ENCODE measurements around the gene POU2F1.
"Not testable (repeated sequence)": the region's sequence is repeated elsewhere in the genome, so short reads cannot be mapped to it uniquely, and the experiment has no call there.

POU2F1 gene

DNA sequence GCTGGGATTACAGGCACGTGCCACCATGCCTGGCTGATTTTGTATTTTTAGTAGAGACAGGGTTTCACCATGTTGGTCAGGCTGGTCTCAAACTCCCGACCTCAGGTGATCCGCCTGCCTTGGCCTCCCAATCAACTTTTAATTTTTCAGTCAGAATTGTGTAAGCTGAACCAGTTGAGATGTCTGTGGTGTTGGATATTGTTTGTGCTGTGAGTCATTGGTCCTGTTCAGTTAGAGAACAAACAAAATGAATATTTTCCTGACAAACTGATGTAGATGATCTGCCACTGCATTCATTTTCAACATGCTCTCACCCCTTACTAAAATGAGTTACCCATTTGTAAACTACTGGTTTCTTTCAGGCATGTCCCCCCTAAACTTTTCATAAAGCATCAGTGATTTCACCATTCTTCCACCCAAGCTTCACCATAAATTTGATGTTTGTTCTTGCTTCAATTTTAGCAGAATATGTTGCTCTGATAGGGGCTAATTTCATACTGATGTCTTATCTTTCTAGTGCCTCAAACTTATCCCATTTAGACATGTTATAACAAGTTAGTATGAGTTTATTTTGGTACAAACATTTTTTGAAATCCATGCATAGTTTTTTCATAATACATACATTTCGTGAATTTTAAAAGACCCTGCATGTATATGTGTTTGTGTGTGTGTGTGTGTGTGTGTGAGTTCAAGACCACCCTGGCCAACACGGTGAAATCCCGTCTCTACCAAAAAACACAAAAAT, 15.2 kb upstream of the POU2F1 start:
- not testable (repeated sequence) for DNase-seq (ENCODE audit: low spot score)

DNA sequence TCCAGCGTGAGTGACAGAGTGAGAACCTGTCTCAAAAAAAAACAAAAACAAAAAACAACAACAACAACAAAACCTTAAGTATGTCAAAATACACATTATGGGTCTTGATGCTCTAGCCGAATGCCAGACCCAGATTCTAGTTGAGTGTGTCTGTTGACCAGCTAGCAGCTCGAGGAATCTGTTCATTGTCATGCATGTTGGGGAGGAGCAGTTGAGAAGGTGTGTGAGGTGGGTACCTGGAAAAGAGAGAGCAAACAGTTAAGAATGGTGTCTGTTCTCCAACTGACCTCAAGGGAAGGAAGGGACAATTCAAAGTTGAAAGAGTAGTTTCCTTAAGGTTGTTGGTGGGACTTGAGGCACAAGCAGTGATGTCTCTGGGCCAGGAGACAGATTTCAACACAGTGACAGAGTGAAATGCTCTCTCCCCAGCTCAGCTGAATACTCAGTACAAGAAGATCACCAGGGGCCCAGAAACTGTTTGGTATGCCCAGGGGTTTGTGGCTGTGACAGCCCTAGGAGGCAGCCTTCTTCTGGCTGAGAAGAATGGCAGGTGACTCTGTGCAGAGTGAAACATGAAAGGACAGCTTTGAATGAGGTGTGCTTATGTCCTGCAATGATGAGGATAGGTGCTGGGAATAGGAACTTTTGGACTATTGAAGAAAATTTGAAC, 14.4 kb upstream of the POU2F1 start:
- DNase-seq (ENCODE audit: low spot score): no peak

DNA sequence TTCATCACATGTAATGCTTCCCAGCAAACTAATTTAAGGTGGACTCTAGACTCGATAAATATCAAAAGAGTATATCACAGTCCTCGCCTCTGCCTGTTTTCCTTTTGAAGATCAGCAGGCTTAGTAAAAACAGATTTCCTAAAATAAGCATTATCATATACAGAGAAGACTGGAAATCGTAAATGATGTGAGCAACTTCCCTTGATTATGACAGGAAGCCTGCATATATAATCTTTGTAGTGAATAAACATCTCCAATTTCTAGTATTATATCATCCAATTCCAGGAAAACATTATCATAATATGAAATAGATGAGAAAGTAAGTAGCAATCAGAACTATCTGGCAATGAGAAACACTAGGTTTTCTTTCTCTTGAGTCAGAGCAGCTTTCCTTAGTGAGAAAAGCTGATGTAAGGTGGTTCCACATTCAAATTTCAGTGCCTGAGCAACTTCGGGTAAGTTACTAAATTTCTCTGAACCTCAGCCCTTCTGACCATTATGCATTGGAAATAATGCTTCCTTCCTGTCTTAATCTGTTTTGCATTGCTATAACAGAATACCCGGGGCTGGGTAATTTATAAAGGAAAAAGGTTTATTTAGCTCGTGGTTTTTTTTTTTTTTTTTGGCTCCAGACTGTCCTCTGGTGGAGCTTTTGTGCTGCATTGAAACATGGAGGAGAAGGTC, 12.6 kb upstream of the POU2F1 start:
- DNase-seq (ENCODE audit: low spot score): no peak

DNA sequence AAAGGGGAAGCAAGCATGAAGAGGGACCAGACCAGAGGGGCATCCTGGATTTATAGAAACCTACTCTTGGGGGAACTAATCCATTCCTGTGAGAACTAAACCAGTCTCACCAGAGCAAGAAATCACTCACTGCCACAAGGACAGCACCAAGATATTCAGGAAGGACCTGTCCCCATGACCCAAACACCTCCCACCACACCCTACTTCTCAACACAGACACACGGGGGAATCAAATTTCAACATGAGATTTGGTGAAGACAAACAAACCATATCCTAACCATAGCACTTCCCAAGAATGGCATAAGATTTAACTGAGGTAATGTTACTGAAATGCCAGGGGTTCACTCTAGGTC, 12.1 kb upstream of the POU2F1 start:
- DNase-seq (ENCODE audit: low spot score): no peak

DNA sequence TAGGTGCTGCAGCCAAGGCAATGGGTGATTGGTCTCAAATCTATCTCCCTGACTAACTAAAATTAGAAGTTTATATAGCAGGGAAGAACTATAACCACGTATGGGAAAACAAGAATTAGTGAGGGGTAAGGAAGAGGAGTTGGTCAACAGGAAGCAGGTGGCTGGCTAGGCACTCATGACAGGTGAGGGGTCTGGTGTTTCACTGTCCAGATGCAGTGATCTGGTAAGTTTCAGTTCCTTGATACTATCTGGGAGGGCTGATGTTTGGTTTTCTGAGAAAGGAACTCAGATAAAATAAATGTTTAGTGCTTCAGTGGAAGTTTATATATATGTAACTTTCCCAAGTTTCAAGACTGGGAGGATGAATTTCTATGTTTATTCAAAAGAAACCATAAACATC, 11.6 kb upstream of the POU2F1 start:
- no peak for DNase-seq (ENCODE audit: low spot score)

DNA sequence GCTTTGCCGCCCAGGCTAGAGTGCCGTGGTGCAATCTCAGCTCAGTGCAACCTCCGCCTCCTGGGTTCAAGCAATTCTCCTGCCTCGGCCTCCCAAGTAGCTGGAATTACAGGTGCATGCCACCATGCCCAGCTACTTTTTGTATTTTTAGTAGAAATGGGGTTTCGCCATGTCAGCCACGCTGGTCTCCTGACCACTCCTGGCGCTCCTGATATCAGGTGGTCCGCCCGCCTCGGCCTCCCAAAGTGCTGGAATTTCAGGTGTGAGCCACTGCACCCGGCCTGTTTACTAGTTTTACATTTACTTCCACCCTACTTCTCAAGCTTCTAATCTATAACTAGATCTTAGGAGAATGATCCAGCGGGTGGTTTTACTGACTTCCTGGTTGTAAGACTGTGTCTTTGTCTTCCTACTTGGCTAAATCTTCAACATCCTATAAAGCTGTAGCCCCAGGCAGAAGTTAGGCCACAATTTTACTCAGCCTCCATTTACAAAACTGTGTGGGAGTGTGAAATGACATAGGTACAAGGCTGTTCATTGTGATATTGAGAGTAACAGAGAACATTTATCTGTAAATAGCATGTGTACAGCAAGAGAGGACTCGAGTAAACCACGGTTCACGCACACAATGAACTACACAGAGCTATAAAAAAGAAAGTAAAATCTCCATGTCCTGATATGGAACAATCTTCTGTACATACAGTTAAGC, 9.6 kb upstream of the POU2F1 start:
- DNase-seq (ENCODE audit: low spot score): no peak

DNA sequence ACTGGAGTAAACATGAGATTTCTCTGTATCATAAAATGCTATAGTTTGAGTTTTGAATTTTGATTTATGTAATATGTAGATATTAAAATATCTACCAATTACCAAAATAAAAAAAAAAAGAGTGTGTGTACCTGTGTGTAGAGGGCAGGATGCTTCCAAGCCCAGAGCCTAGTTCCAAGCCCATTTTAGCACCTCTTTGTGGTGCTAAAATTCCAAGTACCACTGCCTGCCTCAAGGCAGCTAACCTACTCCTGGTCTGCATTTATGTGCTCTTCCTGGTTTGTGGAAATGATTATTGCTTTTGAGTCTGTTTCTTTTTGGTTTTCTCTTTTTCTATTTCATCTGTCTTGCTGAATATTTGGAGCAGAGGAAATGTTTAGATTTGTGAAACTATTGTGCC, 8.7 kb upstream of the POU2F1 start:
- DNase-seq (ENCODE audit: low spot score): no peak

DNA sequence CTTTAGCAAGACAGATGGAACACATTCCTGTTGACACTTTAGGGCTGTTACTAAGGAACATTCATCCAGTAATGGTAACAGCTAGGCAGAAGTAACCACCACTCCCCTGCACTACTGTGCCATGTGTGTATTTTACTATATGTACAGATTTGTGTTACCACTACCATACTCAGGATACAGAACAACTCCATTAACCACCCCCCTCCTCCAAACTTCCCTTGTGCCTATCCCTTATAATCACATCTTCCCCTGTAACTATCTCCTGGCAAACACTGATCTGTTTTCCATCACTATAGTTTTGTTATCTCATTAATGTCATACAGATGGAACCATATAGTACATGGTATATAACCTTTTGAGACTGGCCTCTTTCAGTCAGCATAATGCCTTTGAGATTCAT, 3.9 kb upstream of the POU2F1 start:
- DNase-seq (ENCODE audit: low spot score): no peak

DNA sequence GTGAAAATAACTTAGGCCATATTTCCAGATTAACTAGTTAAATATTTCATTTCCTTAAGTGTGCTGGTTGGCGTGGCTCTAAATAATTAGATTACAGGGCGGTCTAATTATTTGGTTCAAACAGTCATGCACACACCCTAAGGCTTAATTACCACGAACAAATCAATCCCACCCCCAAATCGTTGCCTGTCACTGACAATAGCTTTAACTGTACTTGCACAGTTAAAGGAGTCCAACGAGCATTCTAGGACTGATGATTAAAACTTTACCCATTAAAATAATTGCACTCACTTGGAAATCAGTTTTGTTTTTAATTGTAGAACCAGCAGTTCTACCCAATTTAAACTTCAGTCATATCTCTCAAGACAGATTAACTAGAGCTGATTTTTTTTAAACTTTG, 1.5 kb upstream of the POU2F1 start:
- DNase-seq (ENCODE audit: low spot score): no peak

DNA sequence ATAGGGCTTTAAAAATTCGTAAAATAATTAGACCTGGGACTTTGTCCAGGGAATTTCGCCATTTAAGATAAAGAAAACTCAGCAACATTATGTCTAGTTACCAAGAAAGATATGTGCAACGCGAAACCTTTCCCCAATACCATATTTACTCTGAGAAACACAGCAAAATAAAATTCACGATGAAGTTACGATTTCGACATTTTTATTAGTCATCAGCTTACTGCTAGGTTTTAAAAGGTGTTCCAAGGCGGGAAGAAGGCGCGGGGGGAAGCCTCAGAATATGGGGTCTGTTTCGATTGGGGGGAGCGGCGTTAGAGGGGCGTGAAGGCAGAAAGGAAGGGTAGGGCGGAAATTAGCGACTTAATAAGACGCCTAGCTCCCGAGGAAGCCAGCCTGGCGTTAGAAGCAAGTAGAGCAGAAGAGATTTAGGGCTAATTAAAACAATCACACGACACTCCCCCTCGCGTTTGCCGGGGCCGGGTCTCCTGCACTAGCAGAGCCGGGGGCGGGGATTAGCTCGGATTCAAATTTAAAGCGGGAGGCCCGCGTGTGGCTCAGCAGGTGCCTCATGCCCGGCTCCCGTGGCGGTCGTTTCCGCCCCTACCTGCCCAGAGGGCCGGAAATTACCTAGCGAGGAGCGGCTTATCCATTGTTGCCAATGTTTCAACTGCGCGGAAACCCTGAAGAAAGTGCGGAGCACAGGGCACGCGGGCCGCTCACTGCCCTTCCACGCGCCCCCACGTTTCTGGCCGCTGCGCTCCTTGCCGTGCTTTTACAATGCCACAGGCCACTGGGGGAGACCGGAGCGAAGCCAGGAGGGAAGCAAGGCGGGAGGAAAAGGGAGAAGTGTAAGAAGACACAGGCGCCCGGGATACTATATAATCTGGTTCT, 795 bp upstream of the POU2F1 start:
- peak; percentile 74 for DNase-seq (ENCODE audit: low spot score)

DNA sequence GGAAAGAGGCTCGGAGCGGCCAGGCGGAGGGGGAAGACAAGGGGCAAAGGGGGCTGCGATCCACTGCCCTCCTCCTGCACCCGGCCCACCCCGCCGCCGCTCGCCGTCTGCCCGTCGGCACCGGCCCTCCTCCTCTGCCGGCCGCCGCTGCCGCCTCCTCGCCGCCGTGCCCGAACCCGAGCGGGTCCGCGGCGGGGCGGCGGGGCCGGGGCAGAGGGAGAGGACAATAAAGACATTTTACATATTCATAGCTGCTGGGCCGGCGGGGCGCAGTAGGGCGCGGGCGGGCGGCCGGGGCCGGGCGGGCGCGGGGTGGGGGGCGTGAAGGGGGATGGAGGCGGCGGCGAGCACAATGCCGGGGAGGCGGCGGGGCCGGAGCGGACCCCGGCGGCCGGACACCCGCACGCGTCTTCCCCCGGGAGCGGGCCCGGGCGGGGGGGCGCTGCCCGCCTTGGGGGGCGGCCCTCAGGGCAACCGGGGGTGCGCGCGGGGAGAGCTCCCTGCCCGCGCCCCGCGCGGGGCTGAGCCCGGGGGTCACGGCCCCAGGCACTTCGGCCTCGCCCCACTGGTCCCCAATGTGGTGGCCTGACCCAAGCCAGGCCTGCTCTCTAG, 546 bp downstream of the POU2F1 start:
- peak; percentile 48 for DNase-seq (ENCODE audit: low spot score)

DNA sequence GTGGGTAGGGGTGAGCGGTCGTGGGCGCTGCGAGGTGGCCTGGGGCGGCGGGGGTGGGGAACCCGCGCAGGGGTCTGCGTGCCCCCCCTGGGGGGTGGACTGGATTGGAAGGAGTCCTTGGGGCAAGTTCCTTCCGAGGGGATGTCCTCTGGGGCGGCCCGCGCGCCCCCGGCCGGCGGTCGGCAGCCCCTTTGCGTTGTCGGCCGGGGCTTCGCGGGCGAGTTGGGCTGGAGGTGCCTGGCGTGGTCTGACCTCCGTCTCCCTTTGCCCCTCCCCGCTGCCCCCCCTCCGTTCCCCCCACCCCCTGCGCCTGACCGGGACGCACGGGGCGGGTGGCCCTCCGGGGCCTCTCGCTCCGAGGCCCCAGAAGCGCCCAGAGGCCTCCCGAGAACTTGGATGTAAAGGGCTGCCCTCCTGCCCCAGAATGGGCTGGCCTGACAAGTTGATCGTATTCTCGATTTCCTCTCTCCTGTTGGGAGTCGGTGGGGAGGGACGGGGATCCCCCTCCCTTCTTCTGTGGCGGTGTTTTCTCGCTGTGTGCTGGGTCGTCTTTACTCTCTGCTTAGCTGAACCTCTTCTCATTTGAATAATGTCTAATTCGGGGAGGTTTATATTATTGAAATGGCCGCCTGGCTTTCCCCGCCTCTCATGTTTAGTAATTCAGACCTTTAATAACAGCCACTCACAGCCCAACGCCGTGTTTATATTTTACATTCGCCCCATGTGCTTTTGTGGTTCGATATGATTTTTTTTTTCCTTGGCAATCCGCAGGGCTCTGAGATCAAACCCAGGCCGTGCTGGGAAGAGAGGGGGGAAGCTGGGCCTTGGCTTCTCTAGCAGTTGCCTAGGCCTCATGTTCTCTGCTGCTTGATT, 1.3 kb downstream of the POU2F1 start:
- DNase-seq (ENCODE audit: low spot score): peak; percentile 65

DNA sequence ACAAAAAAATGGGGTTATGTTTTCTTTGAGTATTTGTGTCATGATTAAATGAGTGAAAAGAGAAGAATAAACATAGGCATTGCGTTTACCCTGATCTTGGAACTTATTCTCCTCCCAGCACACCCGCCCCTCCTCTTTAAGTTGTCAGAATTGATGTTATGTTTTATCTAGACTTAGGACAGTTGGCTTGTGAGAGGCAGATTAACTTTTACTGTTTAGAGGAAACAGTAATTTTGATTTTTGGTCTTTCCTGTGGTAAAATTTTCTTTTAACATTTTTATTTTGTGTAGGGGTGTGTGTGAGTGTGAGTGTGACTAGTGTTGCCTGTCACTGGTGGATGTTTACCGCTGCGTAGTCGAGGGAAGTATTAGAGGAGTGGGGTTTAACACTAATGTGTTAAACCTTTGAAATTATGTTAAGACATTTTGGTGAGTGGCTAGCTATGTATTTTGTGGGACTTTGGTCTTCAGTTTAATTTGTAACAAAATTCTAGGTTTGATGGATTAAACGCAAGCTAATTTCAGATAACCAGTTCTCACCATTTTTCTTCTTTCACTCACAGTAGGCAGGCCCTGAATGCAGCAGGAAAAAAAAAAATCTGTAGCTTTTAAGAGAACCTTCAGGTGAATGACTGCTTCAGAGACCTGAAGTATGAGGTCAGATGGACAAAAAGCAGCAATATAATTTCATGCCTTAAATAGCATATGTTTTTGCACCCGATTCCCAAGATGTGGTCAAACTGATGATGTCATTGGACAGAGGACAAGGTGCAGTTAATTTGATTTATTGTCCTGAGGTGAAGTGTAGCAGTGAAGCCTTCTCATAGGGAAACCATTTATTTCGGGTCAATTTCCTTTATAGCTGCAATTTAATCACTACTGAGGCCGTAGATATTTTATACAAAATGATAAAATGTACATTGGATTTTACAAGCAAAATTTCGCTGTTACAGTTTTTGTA, 2.7 kb downstream of the POU2F1 start:
- DNase-seq (ENCODE audit: low spot score): no peak

DNA sequence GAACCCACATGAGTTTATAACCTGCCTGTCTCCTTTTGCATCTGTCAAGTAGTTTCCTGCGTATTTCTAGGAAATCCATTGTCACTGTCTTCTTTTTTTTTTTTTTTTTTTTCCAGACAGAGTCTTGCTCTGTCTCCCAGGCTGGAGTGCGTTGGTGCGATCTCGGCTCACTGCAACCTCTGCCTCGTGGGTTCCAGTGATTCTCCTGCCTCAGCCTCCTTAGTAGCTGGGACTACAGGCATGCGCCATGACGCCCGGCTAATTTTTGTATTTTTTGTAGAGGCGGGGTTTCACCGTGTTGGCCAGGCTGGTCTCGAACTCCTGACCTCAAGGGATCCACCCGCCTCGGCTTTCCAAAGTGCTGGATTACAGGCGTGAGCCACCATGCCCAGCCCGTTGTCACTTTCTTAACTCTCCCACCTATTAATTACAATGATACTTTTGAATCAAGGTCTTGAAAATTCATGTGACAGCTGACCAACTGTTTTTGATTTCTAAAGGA, 4.1 kb downstream of the POU2F1 start:
- DNase-seq (ENCODE audit: low spot score): not testable (repeated sequence)

DNA sequence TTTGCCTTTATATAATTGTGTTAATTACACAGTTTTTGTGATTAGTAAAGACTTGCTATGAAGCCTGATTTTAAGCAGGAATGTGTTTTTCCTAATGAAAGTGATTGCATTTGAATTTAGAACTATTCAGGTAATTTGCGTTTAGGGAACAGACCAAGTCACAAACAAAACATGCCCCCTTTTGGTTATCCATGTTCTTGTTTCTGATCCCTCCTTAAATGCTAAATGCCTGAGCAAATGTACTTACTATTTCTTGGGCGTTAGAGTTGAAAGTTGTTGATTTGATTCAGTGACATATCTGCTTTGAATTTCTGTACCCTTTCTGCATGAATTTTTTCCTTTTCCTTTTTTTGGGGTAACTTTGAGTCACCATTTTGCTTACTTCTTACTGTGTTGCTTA, 5.2 kb downstream of the POU2F1 start:
- DNase-seq (ENCODE audit: low spot score): no peak

DNA sequence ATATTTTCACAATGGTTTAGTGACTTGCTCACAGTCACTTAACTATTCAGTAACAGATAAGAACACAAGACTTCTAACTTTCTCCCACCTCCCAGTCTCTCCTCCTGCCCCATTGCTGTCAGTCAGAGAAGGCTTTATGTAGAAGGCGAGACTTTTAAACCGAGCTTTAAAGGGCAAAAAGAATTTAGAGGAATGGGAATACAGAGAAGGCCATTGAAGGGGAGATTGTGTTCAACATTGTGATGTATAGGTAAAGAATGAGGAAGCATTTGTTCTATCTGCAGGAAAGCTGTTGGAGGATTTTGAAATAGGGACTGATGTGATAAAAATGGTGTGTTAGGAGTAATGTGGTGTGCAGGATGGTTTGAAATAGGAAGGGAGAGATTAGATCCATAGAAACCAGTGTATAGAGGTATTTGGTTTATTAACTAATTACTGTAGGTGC, 7.3 kb downstream of the POU2F1 start:
- no peak for DNase-seq (ENCODE audit: low spot score)

DNA sequence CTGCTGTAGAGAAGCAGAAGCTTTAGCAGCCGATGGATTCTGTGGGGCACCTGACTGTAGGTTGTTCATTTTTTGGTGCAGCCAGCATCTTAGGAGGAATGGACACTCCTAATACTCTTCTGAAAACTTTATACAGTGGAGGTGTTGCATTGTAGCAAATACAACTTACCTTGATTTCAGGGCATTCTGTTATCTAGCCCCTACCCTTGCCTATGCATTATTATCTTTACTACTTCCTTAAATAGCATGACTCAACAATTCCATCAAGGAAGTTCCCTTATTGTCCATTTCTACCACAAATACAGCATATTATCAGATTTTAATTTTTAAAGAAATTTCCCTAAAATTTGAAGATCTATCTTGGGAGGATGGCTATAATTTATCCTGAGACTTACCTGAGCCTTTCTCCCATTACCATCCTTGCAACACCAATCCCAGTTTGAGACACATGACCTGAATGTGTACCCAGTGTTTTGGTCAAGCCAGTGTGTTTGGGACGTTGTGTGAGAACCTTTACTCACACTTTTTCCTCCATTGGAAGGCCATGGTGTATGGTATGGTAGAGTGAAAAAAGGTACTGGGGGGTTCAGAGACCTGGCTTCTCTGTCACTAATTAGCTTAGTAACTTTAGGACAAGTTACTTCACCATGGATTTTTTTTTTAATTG, 9.2 kb downstream of the POU2F1 start:
- no peak for DNase-seq (ENCODE audit: low spot score)

DNA sequence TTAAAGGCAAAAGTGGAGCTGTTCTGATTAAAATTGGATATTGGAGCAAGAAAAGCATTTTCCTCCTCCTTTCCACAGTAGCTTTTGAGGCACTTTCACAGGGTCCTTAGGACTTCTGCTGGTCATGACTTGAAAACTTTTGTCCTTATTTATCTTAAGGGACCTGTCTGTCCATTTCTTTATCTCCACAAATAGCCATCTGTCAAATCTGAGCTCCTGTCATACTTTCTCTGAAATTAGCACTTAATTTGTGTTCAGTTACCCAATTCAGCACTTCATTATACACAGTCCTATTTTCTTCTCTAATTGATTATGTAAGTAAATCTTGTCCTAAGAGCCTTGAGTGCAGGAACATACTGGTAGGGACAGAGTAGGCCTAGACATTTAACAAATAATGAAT, 9.8 kb downstream of the POU2F1 start:
- DNase-seq (ENCODE audit: low spot score): no peak

Measured in Ammon's horn (tissue), 1 donor.